Measurements from ENCODE around the gene MISP3.

GRCh38 chr19:14063105-14063504, 9.5 kb upstream of the MISP3 start:
- no peak for TF ChIP-seq CTCF (IDR thresholded peaks at IDR 0.05; ENCODE audit: low read depth, low read length)
- no peak for TF ChIP-seq POLR2A (IDR thresholded peaks at IDR 0.05; ENCODE audit: extremely low read depth, insufficient read length)
